ENCODE data around the gene ADNP2. TPM values are rescaled to one million over a fixed set of nuclear protein-coding genes. Genes with fewer than 3 reads are reported as not detected.
A peak's percentile ranks its signal among the peaks of the same experiment; 100 is the strongest.

Gene ADNP2
- total RNA-seq: 10 to 100 TPM; 17.8 to 18.1 TPM

GRCh38 chr18:80108739-80109675 lies at the start of gene ADNP2:
Gene ADNP2, plus strand, starts transcription at chr18:80109262. Its CDS starts 8,281 bp downstream, at chr18:80117543.
- Histone ChIP-seq H3K27ac (peak within 1 kb of the TSS; percentile 12), H3K9ac (ENCODE audit: low read depth in 2 of 2, low read length in 2 of 2) (peak within 1 kb of the TSS; percentile 53 to 73), H3K9me3 (no peaks in the 10 kb centered on the region), H3K4me1 (no peaks in the 10 kb centered on the region), H3K4me3 (peak within 1 kb of the TSS; percentile 56), H3K27me3 (no peaks in the 10 kb centered on the region), H3K36me3 (no peaks in the 10 kb centered on the region)
- no peak for TF ChIP-seq CTCF (IDR thresholded peaks at IDR 0.05)
- intact Hi-C loops (cut with DNase I): loop anchor here (5.0 kb wide), 1 partner anchor 72 kb away; no protein-coding TSS in a partner anchor
- peak; percentile 83 for DNase-seq

- no peak for TF ChIP-seq CTCF (IDR thresholded peaks at IDR 0.05)
- H3K9ac ChIP-seq (ENCODE audit: low read depth in 2 of 2, low read length in 2 of 2): no peak overlapping the region
- no peak overlapping the region for H3K4me3 ChIP-seq
- intact Hi-C loops (cut with DNase I): no loop called here
- no peaks in the 10 kb centered on the region for H3K9me3 ChIP-seq
- no peak for DNase-seq
- H3K27me3 ChIP-seq: no peaks in the 10 kb centered on the region
- H3K27ac ChIP-seq: no peak overlapping the region
- no peaks in the 10 kb centered on the region for H3K36me3 ChIP-seq
- no peaks in the 10 kb centered on the region for H3K4me1 ChIP-seq
Measured at GRCh38 chr18:80059945-80060344, 49.1 kb upstream of the ADNP2 start.

GRCh38 chr18:80065705-80066104 lies 43.4 kb upstream of the ADNP2 start:
- Histone ChIP-seq H3K9me3 (no peaks in the 10 kb centered on the region), H3K4me1 (no peaks in the 10 kb centered on the region), H3K27ac (no peak overlapping the region), H3K9ac (ENCODE audit: low read depth in 2 of 2, low read length in 2 of 2) (no peak overlapping the region), H3K27me3 (no peaks in the 10 kb centered on the region), H3K4me3 (no peak overlapping the region), H3K36me3 (no peaks in the 10 kb centered on the region)
- DNase-seq: no peak
- intact Hi-C loops (cut with DNase I): no loop called here
- TF ChIP-seq CTCF (IDR thresholded peaks at IDR 0.05): no peak

GRCh38 chr18:80067321-80067720 lies 41.7 kb upstream of the ADNP2 start:
- Histone ChIP-seq H3K27me3 (no peaks in the 10 kb centered on the region), H3K9ac (ENCODE audit: low read depth in 2 of 2, low read length in 2 of 2) (no peak overlapping the region), H3K4me1 (no peaks in the 10 kb centered on the region), H3K27ac (no peak overlapping the region), H3K9me3 (no peaks in the 10 kb centered on the region), H3K36me3 (no peaks in the 10 kb centered on the region), H3K4me3 (no peak overlapping the region)
- no peak for TF ChIP-seq CTCF (IDR thresholded peaks at IDR 0.05)
- intact Hi-C loops (cut with DNase I): no loop called here
- DNase-seq: no peak

- no peak for TF ChIP-seq CTCF (IDR thresholded peaks at IDR 0.05)
- DNase-seq: no peak
- intact Hi-C loops (cut with DNase I): no loop called here
- Histone ChIP-seq H3K4me3 (no peak overlapping the region), H3K27ac (no peak overlapping the region), H3K9me3 (no peaks in the 10 kb centered on the region), H3K9ac (ENCODE audit: low read depth in 2 of 2, low read length in 2 of 2) (no peak overlapping the region), H3K36me3 (no peaks in the 10 kb centered on the region), H3K4me1 (no peaks in the 10 kb centered on the region), H3K27me3 (no peaks in the 10 kb centered on the region)
Measured at GRCh38 chr18:80067897-80068296, 41.2 kb upstream of the ADNP2 start.

Measured in colonic mucosa (tissue), 4 donors.